Transverse colon (tissue), 3 donors: ENCODE measurements around the gene C1orf35.

ENCODE experiments used
- EP300 ChIP-seq: sonication (generic); formaldehyde crosslinking; IDR thresholded peaks from one replicate; pipeline ENCODE4 v1.6.1; 2017; ENCODE audit warnings: antibody characterized with exemption, low read depth
- POLR2A ChIP-seq: fragments of 450-650 bp; IDR thresholded peaks from one replicate; pipeline ENCODE4 v1.6.1; 2016; ENCODE audit warnings: antibody characterized with exemption, mild to moderate bottlenecking, moderate library complexity
- TF ChIP-seq, protein P1 (sequence below), 5 experiments: fragments of 200-600 bp in 3 of 5; fragments of 450-650 bp in 2 of 5; sonication (generic) in 3 of 5; IDR thresholded peaks; 1 replicate in 2 of 5; 2 replicates in 3 of 5; pipeline ENCODE4 v1.5.1; 2016 to 2017; ENCODE audit warnings: antibody characterized with exemption in 5 of 5, inconsistent platforms in 3 of 5, mild to moderate bottlenecking in 2 of 5, moderate library complexity in 1 of 5

- TF ChIP-seq, protein P1, sequence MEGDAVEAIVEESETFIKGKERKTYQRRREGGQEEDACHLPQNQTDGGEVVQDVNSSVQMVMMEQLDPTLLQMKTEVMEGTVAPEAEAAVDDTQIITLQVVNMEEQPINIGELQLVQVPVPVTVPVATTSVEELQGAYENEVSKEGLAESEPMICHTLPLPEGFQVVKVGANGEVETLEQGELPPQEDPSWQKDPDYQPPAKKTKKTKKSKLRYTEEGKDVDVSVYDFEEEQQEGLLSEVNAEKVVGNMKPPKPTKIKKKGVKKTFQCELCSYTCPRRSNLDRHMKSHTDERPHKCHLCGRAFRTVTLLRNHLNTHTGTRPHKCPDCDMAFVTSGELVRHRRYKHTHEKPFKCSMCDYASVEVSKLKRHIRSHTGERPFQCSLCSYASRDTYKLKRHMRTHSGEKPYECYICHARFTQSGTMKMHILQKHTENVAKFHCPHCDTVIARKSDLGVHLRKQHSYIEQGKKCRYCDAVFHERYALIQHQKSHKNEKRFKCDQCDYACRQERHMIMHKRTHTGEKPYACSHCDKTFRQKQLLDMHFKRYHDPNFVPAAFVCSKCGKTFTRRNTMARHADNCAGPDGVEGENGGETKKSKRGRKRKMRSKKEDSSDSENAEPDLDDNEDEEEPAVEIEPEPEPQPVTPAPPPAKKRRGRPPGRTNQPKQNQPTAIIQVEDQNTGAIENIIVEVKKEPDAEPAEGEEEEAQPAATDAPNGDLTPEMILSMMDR (IDR thresholded peaks at IDR 0.05), result peak in 1 of 5 experiments; percentile 28
- TF ChIP-seq EP300 (no peak), POLR2A (peak; percentile 78)
These were observed at the start of gene C1orf35 for GRCh38 chr1:228102791-228103620.
